Tibial nerve (tissue), 4 donors: Measurements from ENCODE around the gene PAIP2.

Source experiments
- EP300 ChIP-seq, 2 donors: sonication (generic); formaldehyde crosslinking; IDR thresholded peaks; one replicate each; pipeline ENCODE4 v1.6.1; 2017; ENCODE audit warnings: antibody characterized with exemption in 2 of 2, mild to moderate bottlenecking in 1 of 2
- POLR2A ChIP-seq, 2 donors: fragments of 450-650 bp; IDR thresholded peaks; one replicate each; pipeline ENCODE4 v1.6.1; 2017; ENCODE audit warnings: antibody characterized with exemption in 2 of 2, mild to moderate bottlenecking in 2 of 2, moderate library complexity in 2 of 2
- TF ChIP-seq, protein P1 (sequence below), 5 experiments: fragments of 200-600 bp in 3 of 5; fragments of 450-650 bp in 2 of 5; sonication (generic) in 3 of 5; IDR thresholded peaks; one replicate each; pipeline ENCODE4 v1.5.1; 2016 to 2019; ENCODE audit warnings: antibody characterized with exemption in 5 of 5, mild to moderate bottlenecking in 3 of 5, moderate library complexity in 2 of 5

DNA sequence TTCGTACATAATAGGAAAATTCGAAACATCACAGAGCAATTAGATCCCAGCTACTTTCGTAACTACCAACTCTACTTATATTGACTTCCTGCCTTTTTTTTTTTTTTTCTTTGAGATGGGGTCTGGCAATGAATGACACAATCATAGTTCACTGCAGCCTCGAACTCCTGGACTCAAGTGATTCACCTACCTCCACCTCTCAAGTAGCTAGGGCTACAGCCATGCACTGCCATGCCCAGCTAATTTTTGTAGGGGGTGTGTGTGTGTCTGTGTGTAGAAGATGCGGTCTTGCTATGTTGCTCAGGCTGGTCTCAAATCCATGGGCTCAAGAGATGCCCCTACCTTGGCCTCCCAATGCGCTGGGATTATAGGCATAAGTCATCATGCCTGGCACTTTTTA, 5.8 kb upstream of the PAIP2 start:
- TF ChIP-seq, protein P1, sequence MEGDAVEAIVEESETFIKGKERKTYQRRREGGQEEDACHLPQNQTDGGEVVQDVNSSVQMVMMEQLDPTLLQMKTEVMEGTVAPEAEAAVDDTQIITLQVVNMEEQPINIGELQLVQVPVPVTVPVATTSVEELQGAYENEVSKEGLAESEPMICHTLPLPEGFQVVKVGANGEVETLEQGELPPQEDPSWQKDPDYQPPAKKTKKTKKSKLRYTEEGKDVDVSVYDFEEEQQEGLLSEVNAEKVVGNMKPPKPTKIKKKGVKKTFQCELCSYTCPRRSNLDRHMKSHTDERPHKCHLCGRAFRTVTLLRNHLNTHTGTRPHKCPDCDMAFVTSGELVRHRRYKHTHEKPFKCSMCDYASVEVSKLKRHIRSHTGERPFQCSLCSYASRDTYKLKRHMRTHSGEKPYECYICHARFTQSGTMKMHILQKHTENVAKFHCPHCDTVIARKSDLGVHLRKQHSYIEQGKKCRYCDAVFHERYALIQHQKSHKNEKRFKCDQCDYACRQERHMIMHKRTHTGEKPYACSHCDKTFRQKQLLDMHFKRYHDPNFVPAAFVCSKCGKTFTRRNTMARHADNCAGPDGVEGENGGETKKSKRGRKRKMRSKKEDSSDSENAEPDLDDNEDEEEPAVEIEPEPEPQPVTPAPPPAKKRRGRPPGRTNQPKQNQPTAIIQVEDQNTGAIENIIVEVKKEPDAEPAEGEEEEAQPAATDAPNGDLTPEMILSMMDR (IDR thresholded peaks at IDR 0.05), result no peak
- TF ChIP-seq EP300 (IDR thresholded peaks at IDR 0.05) (no peak), POLR2A (IDR thresholded peaks at IDR 0.05) (no peak)
